Esophagus (tissue), 2 donors: Measurements from ENCODE around the gene FPR2. TPM values are rescaled to one million over a fixed set of nuclear protein-coding genes. Genes with fewer than 3 reads are reported as not detected.
"Not testable (repeated sequence)": the region's sequence is repeated elsewhere in the genome, so short reads cannot be mapped to it uniquely, and the experiment has no call there.

Source experiments
- H3K27ac ChIP-seq, 2 donors: one replicate each; pipeline ENCODE4 v1.5.1; 2013; ENCODE audit warnings: low read depth in 2 of 2, mild to moderate bottlenecking in 2 of 2, inconsistent platforms in 1 of 2, low read length in 1 of 2, moderate library complexity in 1 of 2
- H3K27me3 ChIP-seq, 2 donors: one replicate each; pipeline ENCODE4 v1.6.1; 2013; ENCODE audit warnings: low read length in 2 of 2, control low read depth in 1 of 2, mild to moderate bottlenecking in 1 of 2; ENCODE audit not compliant: insufficient read depth in 2 of 2, control insufficient read depth in 1 of 2
- H3K36me3 ChIP-seq, 2 donors: one replicate each; pipeline ENCODE4 v1.6.1; 2013; ENCODE audit warnings: low read length in 1 of 2; ENCODE audit not compliant: control insufficient read depth in 2 of 2, insufficient read depth in 2 of 2
- H3K4me1 ChIP-seq, 2 donors: one replicate each; pipeline ENCODE4 v1.6.1; 2013; ENCODE audit warnings: low read length in 1 of 2; ENCODE audit not compliant: control insufficient read depth in 2 of 2, insufficient read depth in 2 of 2
- H3K4me3 ChIP-seq, 2 donors: one replicate each; pipeline ENCODE4 v1.5.1; 2013; ENCODE audit warnings: low read length in 2 of 2, mild to moderate bottlenecking in 2 of 2, low read depth in 1 of 2, moderate library complexity in 1 of 2
- H3K9me3 ChIP-seq, 2 donors: one replicate each; pipeline ENCODE4 v1.6.1; 2013; ENCODE audit warnings: mild to moderate bottlenecking in 2 of 2, low read depth in 1 of 2, low read length in 1 of 2, moderate library complexity in 1 of 2; ENCODE audit not compliant: control insufficient read depth in 2 of 2, insufficient read depth in 1 of 2
- WGBS, 2 donors: extraction: QIAGEN DNeasy Blood & Tissue Kit; methylation state at CpG; one replicate each; pipeline ENCODE4 v1.1.7; 2013; 5-methylcytosine and 5-hydroxymethylcytosine counted together
- polyA plus RNA-seq, 2 donors: library from polyadenylated mRNA; stranded (reverse); fragments of 200-250 nt; gene quantifications; one replicate each; pipeline ENCODE4 v1.2.3, GENCODE V29; 2013
- donor health status: healthy with polysubstance abuse.
- donor health status: Bipolar disorder and iron deficiency.

FPR2 gene
- polyA plus RNA-seq, 2 donors, result 0.04 to 0.12 TPM

- no peaks in the 10 kb centered on the region for H3K27me3 ChIP-seq
- H3K4me3 ChIP-seq, result no peak overlapping the region
- no peaks in the 10 kb centered on the region for H3K9me3 ChIP-seq
- no peaks in the 10 kb centered on the region for H3K36me3 ChIP-seq
- H3K4me1 ChIP-seq, result peaks cover 0 to 7% of the 10 kb centered on the region in 2 donors
- H3K27ac ChIP-seq, result peak overlapping the region; percentile 5 to 52
- WGBS, 2 donors, result 84 to 86% methylated on average over 13 of the region's 13 CpGs
Observed at GRCh38 chr19:51799774-51800472, 38.9 kb downstream of the FPR2 start.

- H3K27ac ChIP-seq, result no peak overlapping the region
Observed at GRCh38 chr19:51800473-51801244, 39.7 kb downstream of the FPR2 start.

GRCh38 chr19:51802775-51803174, 41.8 kb downstream of the FPR2 start:
- H3K4me3 ChIP-seq, result no peak overlapping the region

More at GRCh38 chr19:51800473-51801244, 39.7 kb downstream of the FPR2 start:
- peaks cover 0 to 7% of the 10 kb centered on the region in 2 donors for H3K4me1 ChIP-seq
- H3K27me3 ChIP-seq, result no peaks in the 10 kb centered on the region
- no peak overlapping the region for H3K4me3 ChIP-seq
- 77 to 83% methylated on average over 7 of the region's 7 CpGs for WGBS, 2 donors
- no peaks in the 10 kb centered on the region for H3K9me3 ChIP-seq
- H3K36me3 ChIP-seq, result no peaks in the 10 kb centered on the region

GRCh38 chr19:51803519-51803918, 42.5 kb downstream of the FPR2 start:
- peaks cover 0 to 7% of the 10 kb centered on the region in 2 donors for H3K4me1 ChIP-seq
- H3K27ac ChIP-seq, result no peak overlapping the region
- WGBS, 2 donors, result 74 to 78% methylated on average over 4 of the region's 4 CpGs
- no peak overlapping the region for H3K4me3 ChIP-seq
- H3K9me3 ChIP-seq, result no peaks in the 10 kb centered on the region
- H3K27me3 ChIP-seq, result no peaks in the 10 kb centered on the region
- no peaks in the 10 kb centered on the region for H3K36me3 ChIP-seq

More at GRCh38 chr19:51802775-51803174, 41.8 kb downstream of the FPR2 start:
- no peaks in the 10 kb centered on the region for H3K27me3 ChIP-seq
- no peak overlapping the region for H3K27ac ChIP-seq
- no peaks in the 10 kb centered on the region for H3K9me3 ChIP-seq
- H3K4me1 ChIP-seq, result peaks cover 0 to 7% of the 10 kb centered on the region in 2 donors
- no peaks in the 10 kb centered on the region for H3K36me3 ChIP-seq
- 64 to 70% methylated on average over 2 of the region's 2 CpGs for WGBS, 2 donors

- 49% methylated on average over 5 of the region's 5 CpGs for WGBS, 2 donors
- H3K27ac ChIP-seq, result no peak overlapping the region
Observed at GRCh38 chr19:51803967-51804366, 43.0 kb downstream of the FPR2 start.

GRCh38 chr19:51804789-51805188, 43.8 kb downstream of the FPR2 start:
- WGBS, 2 donors, result 76 to 80% methylated on average over 9 of the region's 9 CpGs
- not testable (repeated sequence) for H3K9me3 ChIP-seq, H3K27ac ChIP-seq, H3K4me3 ChIP-seq, H3K36me3 ChIP-seq, H3K4me1 ChIP-seq, H3K27me3 ChIP-seq

More at GRCh38 chr19:51803967-51804366, 43.0 kb downstream of the FPR2 start:
- Histone ChIP-seq H3K4me1 (peaks cover 0 to 6% of the 10 kb centered on the region in 2 donors), H3K27me3 (no peaks in the 10 kb centered on the region), H3K9me3 (no peaks in the 10 kb centered on the region), H3K36me3 (no peaks in the 10 kb centered on the region), H3K4me3 (no peak overlapping the region)

GRCh38 chr19:51805396-51805795, 44.4 kb downstream of the FPR2 start:
- H3K4me3 ChIP-seq, H3K27me3 ChIP-seq, H3K36me3 ChIP-seq, H3K4me1 ChIP-seq, H3K27ac ChIP-seq, H3K9me3 ChIP-seq: not testable (repeated sequence)
- WGBS, 2 donors, result 89 to 90% methylated on average over 8 of the region's 8 CpGs

- not testable (repeated sequence) for H3K4me1 ChIP-seq, H3K27ac ChIP-seq, H3K9me3 ChIP-seq, H3K27me3 ChIP-seq, H3K4me3 ChIP-seq, H3K36me3 ChIP-seq
- 88 to 94% methylated on average over 5 of the region's 5 CpGs for WGBS, 2 donors
Observed at GRCh38 chr19:51806571-51806970, 45.6 kb downstream of the FPR2 start.

- H3K4me3 ChIP-seq, result no peak overlapping the region
- H3K27me3 ChIP-seq, result no peaks in the 10 kb centered on the region
- H3K9me3 ChIP-seq, result peaks cover 0 to 4% of the 10 kb centered on the region in 2 donors
- 49 to 53% methylated on average over 6 of the region's 6 CpGs for WGBS, 2 donors
- no peaks in the 10 kb centered on the region for H3K36me3 ChIP-seq
- no peaks in the 10 kb centered on the region for H3K4me1 ChIP-seq
- no peak overlapping the region for H3K27ac ChIP-seq
Observed at GRCh38 chr19:51807111-51807701, 46.2 kb downstream of the FPR2 start.
